Activated CD4-positive, alpha-beta T cell treated with anti-CD3 and anti-CD28 coated beads, Interleukin-2, amount 10 ng/mL, durations not matched to agents 7 days and 5 days (primary cell): ENCODE data around the gene GALNT10. TPM values are rescaled to one million over a fixed set of nuclear protein-coding genes. Genes with fewer than 3 reads are reported as not detected.
A peak's percentile ranks its signal among the peaks of the same experiment; 100 is the strongest.

Source experiments
- CTCF ChIA-PET: fragments of 350-600 bp; sonication (Branson Sonifier 250); formaldehyde crosslinking; loops from one replicate; lab custom pipeline; 2021; ENCODE audit warnings: antibody characterized with exemption; lab: Charles Lee
- POLR2A ChIA-PET: fragments of 350-600 bp; sonication (Branson Sonifier 250); formaldehyde crosslinking; loops from one replicate; lab custom pipeline; 2021; ENCODE audit warnings: antibody characterized with exemption; lab: Charles Lee
- DNase-seq: peaks from one replicate; pipeline ENCODE4 v3.0.0-alpha.2; 2020
- H3K27ac Mint-ChIP-seq: one replicate; pipeline ENCODE4 v1.8.0; 2021; ENCODE audit warnings: mild to moderate bottlenecking, moderate library complexity, mixed read lengths
- H3K27me3 Mint-ChIP-seq: one replicate; pipeline ENCODE4 v1.8.0; 2021; ENCODE audit warnings: mixed read lengths
- H3K36me3 Mint-ChIP-seq: one replicate; pipeline ENCODE4 v1.8.0; 2021; ENCODE audit warnings: low read depth, mixed read lengths
- H3K4me1 Mint-ChIP-seq: one replicate; pipeline ENCODE4 v1.8.0; 2021; ENCODE audit warnings: mixed read lengths
- H3K4me3 Mint-ChIP-seq: one replicate; pipeline ENCODE4 v1.8.0; 2021; ENCODE audit warnings: mild to moderate bottlenecking, moderate library complexity, mixed read lengths
- H3K9me3 Mint-ChIP-seq: one replicate; pipeline ENCODE4 v1.8.0; 2021; ENCODE audit warnings: mixed read lengths
- total RNA-seq, 2 experiments: library from RNA; stranded (reverse); gene quantifications; one replicate each; pipeline ENCODE4 v1.2.3, GENCODE V29; 2021

GALNT10 gene
- total RNA-seq, 2 experiments from 2014 or later, result 44.2 to 47.2 TPM

DNA sequence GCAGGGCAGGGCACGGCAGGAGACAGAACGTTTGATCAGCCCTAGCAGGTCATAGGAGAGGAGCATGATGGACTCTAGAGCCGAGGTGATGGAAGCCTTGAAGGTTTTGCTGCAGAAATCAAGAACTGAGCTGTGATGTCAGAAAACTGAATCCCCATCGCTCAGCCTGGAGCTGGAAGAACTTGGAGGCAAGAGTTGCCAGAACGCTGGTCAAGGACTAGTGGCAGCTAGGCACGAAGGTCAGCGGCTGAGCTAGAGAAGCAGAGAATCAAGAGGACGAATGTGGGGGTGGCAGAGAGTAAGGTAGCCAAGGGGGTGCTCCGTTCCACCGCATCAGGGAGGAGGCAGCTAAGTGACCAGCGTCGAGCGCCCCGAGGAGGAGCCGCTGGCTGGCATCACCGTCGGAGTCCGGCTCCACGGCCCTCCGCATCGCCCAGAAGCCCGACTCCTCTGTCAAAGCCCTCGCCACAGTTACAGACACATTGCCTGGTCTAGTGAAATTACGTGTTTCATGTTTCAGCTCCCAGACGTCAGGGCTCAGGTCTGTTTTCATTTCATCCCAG lies 1.2 kb upstream of the GALNT10 start:
- CTCF ChIA-PET, result interaction anchor here (1.0 to 5.1 kb wide), 16 partner anchors 9 to 216 kb away, joined by 3 to 43 read pairs (median 10); no protein-coding TSS in a partner anchor
- peaks cover 12% of the 10 kb centered on the region for H3K27me3 Mint-ChIP-seq
- peak overlapping the region; percentile 85 for H3K27ac Mint-ChIP-seq
- peaks cover 42% of the 10 kb centered on the region for H3K4me1 Mint-ChIP-seq
- peak overlapping the region; percentile 82 for H3K4me3 Mint-ChIP-seq
- H3K9me3 Mint-ChIP-seq, result no peaks in the 10 kb centered on the region
- DNase-seq, result no peak
- H3K36me3 Mint-ChIP-seq, result peaks cover 11% of the 10 kb centered on the region
- POLR2A ChIA-PET, result interaction anchor here (0.6 to 1.2 kb wide), 4 partner anchors 114 to 150 kb away, joined by 3 to 5 read pairs (median 4); partner anchors contain the start of genes FAM114A2 and MFAP3

- H3K27ac Mint-ChIP-seq, result peak overlapping the region; percentile 85
- POLR2A ChIA-PET, result interaction anchor here (0.6 to 1.4 kb wide), 7 partner anchors 9 to 151 kb away, joined by 3 to 5 read pairs (median 4); partner anchors contain the start of genes FAM114A2 and MFAP3
- H3K9me3 Mint-ChIP-seq, result no peaks in the 10 kb centered on the region
Measured at GRCh38 chr5:154189819-154190594, 526 bp upstream of the GALNT10 start.

DNA sequence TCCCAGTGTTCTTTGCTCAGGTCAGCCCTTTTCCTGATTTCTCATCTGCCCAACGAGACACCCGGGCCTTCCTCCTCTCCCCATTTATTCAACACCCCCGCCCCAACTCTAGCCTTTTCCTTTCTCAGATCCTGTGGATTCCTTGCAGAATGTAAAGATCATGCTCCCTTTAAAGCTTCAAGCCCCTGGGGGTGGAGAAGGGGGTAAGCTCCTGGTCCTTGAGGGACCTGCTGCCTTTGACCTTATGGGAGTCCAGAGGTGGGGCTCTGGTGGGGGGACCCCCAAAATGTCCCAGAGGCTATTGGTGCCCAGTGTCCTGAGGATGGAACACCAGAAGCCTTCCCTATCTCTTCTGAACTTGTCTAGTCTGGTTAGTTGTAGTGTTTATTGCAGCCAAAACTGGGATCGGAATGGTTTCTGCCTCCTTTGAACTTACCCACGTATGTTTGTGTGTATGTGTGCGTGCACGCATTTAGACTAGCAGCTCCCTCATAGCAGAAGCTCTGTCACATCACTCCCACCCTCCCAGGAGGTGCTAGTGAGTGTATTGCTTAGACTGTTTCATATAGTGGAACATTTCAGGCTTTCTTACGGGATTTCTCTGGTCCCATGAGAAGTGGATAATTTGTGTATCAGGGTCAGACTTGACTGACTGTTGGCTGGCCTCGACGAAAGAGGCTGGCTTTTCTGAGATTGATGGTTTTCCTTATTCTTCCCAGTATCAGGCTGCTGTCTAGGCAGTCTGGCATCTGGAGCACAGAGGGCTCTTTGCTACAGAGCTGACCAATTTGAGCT lies 1.1 kb downstream of the GALNT10 start:
- Mint-ChIP-seq H3K36me3 (peaks cover 26% of the 10 kb centered on the region), H3K27ac (peak overlapping the region; percentile 92), H3K4me1 (peaks cover 57% of the 10 kb centered on the region), H3K27me3 (peaks cover 12% of the 10 kb centered on the region), H3K9me3 (no peaks in the 10 kb centered on the region), H3K4me3 (peak overlapping the region; percentile 77)
- POLR2A ChIA-PET, result interaction anchor here (1.3 kb wide), 1 partner anchor 45 kb away, joined by 4 read pairs; no protein-coding TSS in a partner anchor
- peak; percentile 34 for DNase-seq
- CTCF ChIA-PET, result interaction anchor here (0.7 to 5.1 kb wide), 10 partner anchors 9 to 213 kb away, joined by 3 to 43 read pairs (median 12); no protein-coding TSS in a partner anchor

More at GRCh38 chr5:154189819-154190594, 526 bp upstream of the GALNT10 start:
- H3K36me3 Mint-ChIP-seq, result peaks cover 14% of the 10 kb centered on the region
- H3K4me1 Mint-ChIP-seq, result peaks cover 46% of the 10 kb centered on the region
- H3K27me3 Mint-ChIP-seq, result peaks cover 12% of the 10 kb centered on the region
- CTCF ChIA-PET, result interaction anchor here (0.9 to 5.1 kb wide), 22 partner anchors 10 to 215 kb away, joined by 3 to 43 read pairs (median 6); no protein-coding TSS in a partner anchor
- peak; percentile 83 for DNase-seq
- peak overlapping the region; percentile 82 for H3K4me3 Mint-ChIP-seq

- ChIA-PET CTCF (interaction anchor here (0.9 to 5.1 kb wide), 6 partner anchors 7 to 121 kb away, joined by 3 to 43 read pairs (median 13); no protein-coding TSS in a partner anchor), POLR2A (interaction anchor here (1.3 kb wide), 1 partner anchor 44 kb away, joined by 4 read pairs; no protein-coding TSS in a partner anchor)
- H3K27me3 Mint-ChIP-seq, result peaks cover 7% of the 10 kb centered on the region
- H3K4me1 Mint-ChIP-seq, result peaks cover 68% of the 10 kb centered on the region
- no peaks in the 10 kb centered on the region for H3K9me3 Mint-ChIP-seq
- H3K36me3 Mint-ChIP-seq, result peaks cover 32% of the 10 kb centered on the region
- no peak overlapping the region for H3K27ac Mint-ChIP-seq
- no peak overlapping the region for H3K4me3 Mint-ChIP-seq
- DNase-seq, result no peak
Measured at GRCh38 chr5:154193283-154193682, 2.8 kb downstream of the GALNT10 start.

- Mint-ChIP-seq H3K27me3 (peaks cover 6% of the 10 kb centered on the region), H3K4me1 (peaks cover 72% of the 10 kb centered on the region), H3K4me3 (no peak overlapping the region), H3K9me3 (no peaks in the 10 kb centered on the region), H3K27ac (no peak overlapping the region), H3K36me3 (peaks cover 34% of the 10 kb centered on the region)
- no peak for DNase-seq
- POLR2A ChIA-PET, result no interaction called here
- CTCF ChIA-PET, result interaction anchor here (0.9 to 2.6 kb wide), 4 partner anchors 12 to 121 kb away, joined by 3 to 18 read pairs (median 6); no protein-coding TSS in a partner anchor
Measured at GRCh38 chr5:154193701-154194121, 3.2 kb downstream of the GALNT10 start.

DNA sequence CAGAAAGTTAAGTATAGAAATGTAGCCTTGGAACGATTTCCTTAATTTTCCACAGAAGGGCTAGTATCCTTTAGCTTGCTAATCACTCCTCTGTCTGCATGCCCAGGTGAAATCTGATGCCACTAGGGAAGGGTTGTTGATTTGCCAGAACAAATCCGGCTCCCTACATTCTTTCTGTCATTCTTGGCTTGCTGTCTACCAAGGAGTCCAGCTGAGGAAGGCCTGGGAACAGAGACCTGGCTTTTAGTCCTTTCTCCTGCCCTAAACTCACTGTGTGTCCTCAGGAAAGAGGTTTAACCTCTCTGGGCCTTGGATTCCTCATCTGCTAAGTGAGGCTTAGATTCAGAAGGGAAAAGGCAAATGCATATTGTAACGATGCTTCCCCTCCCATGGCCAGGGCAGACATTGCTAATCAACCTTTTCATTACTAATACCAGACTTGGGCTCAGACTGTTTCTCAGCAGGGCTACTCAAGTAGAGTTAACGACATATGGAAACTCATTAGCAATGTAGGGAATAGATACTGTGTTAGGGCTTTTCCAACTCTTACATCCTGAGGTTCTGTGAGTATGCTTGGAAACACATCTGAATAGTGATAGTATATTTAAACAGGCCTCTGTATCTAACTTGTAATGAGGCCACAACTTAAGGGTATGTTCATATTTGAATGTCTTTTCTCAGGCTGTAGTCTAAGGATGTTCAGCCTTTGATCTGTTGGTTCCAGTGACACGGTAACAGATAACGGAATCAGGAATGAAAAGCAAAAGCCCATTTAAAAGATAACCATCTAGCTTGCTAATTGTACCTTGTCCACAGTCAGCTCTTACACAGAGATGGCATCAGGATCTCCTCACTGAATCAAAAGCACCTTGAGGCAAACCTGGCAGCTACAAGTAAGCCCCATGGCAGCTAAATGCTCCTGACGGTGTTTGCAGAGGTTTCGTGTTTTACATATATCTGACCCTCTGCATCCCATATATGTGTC lies 4.1 kb downstream of the GALNT10 start:
- H3K36me3 Mint-ChIP-seq, result peaks cover 42% of the 10 kb centered on the region
- CTCF ChIA-PET, result interaction anchor here (0.6 to 1.1 kb wide), 3 partner anchors 11 to 184 kb away, joined by 3 to 4 read pairs (median 3); no protein-coding TSS in a partner anchor

GRCh38 chr5:154196281-154196680 lies 5.7 kb downstream of the GALNT10 start:
- H3K36me3 Mint-ChIP-seq, result peaks cover 43% of the 10 kb centered on the region
- ChIA-PET POLR2A (interaction anchor here (0.6 kb wide), 1 partner anchor 13 kb away, joined by 3 read pairs; no protein-coding TSS in a partner anchor), CTCF (interaction anchor here (1.2 to 1.8 kb wide), 3 partner anchors 12 to 40 kb away, joined by 4 to 6 read pairs (median 4); no protein-coding TSS in a partner anchor)
- H3K9me3 Mint-ChIP-seq, result no peaks in the 10 kb centered on the region
- H3K27ac Mint-ChIP-seq, result peak overlapping the region; percentile 67
- peak overlapping the region; percentile 2 for H3K4me3 Mint-ChIP-seq
- peaks cover 80% of the 10 kb centered on the region for H3K4me1 Mint-ChIP-seq
- no peaks in the 10 kb centered on the region for H3K27me3 Mint-ChIP-seq
- no peak for DNase-seq

More for the DNA sequence above, 4.1 kb downstream of the GALNT10 start:
- Mint-ChIP-seq H3K27me3 (no peaks in the 10 kb centered on the region), H3K27ac (no peak overlapping the region), H3K9me3 (no peaks in the 10 kb centered on the region), H3K4me3 (no peak overlapping the region), H3K4me1 (peaks cover 72% of the 10 kb centered on the region)
- POLR2A ChIA-PET, result no interaction called here
- DNase-seq, result no peak

GRCh38 chr5:154196955-154197652 lies 6.6 kb downstream of the GALNT10 start:
- H3K9me3 Mint-ChIP-seq, result no peaks in the 10 kb centered on the region
- H3K27me3 Mint-ChIP-seq, result no peaks in the 10 kb centered on the region
- CTCF ChIA-PET, result interaction anchor here (0.6 to 1.9 kb wide), 12 partner anchors 9 to 504 kb away, joined by 3 to 6 read pairs (median 4); no protein-coding TSS in a partner anchor
- peaks cover 81% of the 10 kb centered on the region for H3K4me1 Mint-ChIP-seq
- peak overlapping the region; percentile 93 for H3K27ac Mint-ChIP-seq
- POLR2A ChIA-PET, result interaction anchor here (0.5 to 0.6 kb wide), 2 partner anchors 10 to 18 kb away, joined by 6 to 11 read pairs; no protein-coding TSS in a partner anchor
- H3K36me3 Mint-ChIP-seq, result peaks cover 40% of the 10 kb centered on the region
- peak; percentile 59 for DNase-seq
- H3K4me3 Mint-ChIP-seq, result peak overlapping the region; percentile 8

- ChIA-PET CTCF (interaction anchor here (0.6 to 1.9 kb wide), 12 partner anchors 8 to 503 kb away, joined by 3 to 6 read pairs (median 4); no protein-coding TSS in a partner anchor), POLR2A (interaction anchor here (0.5 kb wide), 1 partner anchor 19 kb away, joined by 6 read pairs; no protein-coding TSS in a partner anchor)
- Mint-ChIP-seq H3K9me3 (no peaks in the 10 kb centered on the region), H3K4me1 (peaks cover 81% of the 10 kb centered on the region), H3K4me3 (peak overlapping the region; percentile 44), H3K36me3 (peaks cover 35% of the 10 kb centered on the region), H3K27ac (peak overlapping the region; percentile 93), H3K27me3 (no peaks in the 10 kb centered on the region)
- peak; percentile 78 for DNase-seq
Measured at GRCh38 chr5:154197801-154198491, 7.4 kb downstream of the GALNT10 start.
